Fibroblast of pulmonary artery (primary cell): Measurements from ENCODE around the gene IL17RB.

Source experiments
- DNase-seq: peaks from one replicate; pipeline ENCODE4 v3.0.0-alpha.2; 2010; ENCODE audit warnings: low read depth
- H3K4me3 ChIP-seq: replicated peaks from 2 replicates; pipeline ENCODE4 v1.5.1; 2011; ENCODE audit warnings: low read depth, mild to moderate bottlenecking, control low read depth, low read length, moderate library complexity
- CTCF ChIP-seq: IDR thresholded peaks from 2 replicates; pipeline ENCODE4 v1.5.1; 2011; ENCODE audit warnings: mild to moderate bottlenecking, control low read depth, low read length, inconsistent platforms; ENCODE audit errors: missing control alignments

The IL17RB gene

GRCh38 chr3:53833053-53833645 is 13.2 kb upstream of the IL17RB start:
- no peak for DNase-seq
- TF ChIP-seq CTCF, result no peak
- H3K4me3 ChIP-seq, result no peak overlapping the region

- DNase-seq, result no peak
- no peak overlapping the region for H3K4me3 ChIP-seq
- TF ChIP-seq CTCF, result no peak
Measured at GRCh38 chr3:53833700-53834099, 12.7 kb upstream of the IL17RB start.

DNA sequence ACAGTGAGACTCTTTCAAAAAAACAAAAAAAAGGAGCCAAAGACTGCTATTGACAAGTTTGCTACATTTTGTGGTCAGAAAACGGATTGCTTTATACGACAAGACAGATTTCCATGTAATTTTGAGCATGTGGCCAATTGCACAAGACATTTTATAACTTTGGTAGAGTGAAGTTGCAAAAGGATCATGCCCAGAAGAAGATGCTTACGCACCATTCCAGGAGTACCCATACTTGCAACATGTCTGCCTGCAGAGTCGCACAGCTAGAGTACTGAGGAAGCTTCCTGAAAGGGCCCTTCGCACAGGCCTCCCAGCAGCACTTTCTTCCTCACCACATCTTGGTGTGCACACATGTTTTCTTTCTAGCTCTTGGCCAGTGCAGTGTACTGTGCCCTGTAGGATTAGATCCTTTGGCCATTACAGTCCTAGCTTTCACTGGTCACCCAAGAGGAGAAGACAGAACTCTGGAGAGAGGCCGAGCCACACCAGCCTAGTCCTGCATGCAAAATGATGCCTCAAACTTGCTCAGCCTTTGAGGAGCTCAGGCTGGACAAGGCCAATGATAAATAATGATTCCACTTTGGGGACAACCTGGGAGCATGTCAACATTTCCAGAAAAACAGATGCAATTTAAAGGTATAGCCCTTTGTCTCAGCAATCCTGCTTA is 11.8 kb upstream of the IL17RB start:
- no peak overlapping the region for H3K4me3 ChIP-seq
- no peak for DNase-seq
- no peak for TF ChIP-seq CTCF

DNA sequence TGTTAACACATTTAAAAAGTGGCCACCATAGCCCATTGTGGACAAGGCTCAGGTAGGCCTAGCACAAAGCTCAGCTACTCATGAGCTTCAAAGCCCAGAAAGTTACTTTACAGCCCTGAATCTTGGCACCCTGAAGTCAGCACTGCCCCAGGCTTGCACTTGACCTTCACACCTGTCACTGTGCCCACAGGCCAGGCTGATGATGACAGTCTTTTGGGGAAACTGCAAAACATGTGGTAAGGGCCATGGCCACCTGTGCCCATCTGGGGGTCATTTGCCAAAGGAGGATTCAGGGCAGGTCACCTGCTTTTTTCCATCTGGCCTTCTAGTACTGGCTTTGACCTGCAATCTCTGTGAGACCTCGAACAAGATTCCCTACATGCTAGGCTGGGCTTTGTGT is 11.1 kb upstream of the IL17RB start:
- no peak for TF ChIP-seq CTCF
- no peak overlapping the region for H3K4me3 ChIP-seq
- no peak for DNase-seq

- H3K4me3 ChIP-seq, result no peak overlapping the region
- TF ChIP-seq CTCF, result no peak
- DNase-seq, result no peak
Measured at GRCh38 chr3:53836084-53836872, 10.1 kb upstream of the IL17RB start.

- DNase-seq, result no peak
- TF ChIP-seq CTCF, result no peak
- no peak overlapping the region for H3K4me3 ChIP-seq
Measured at GRCh38 chr3:53837331-53837730, 9.0 kb upstream of the IL17RB start.
